Stimulated activated CD4-positive, alpha-beta T cell treated with anti-CD3 and anti-CD28 coated beads, Interleukin-15, amount 100 ng/mL, for 48 hours (primary cell): ENCODE data around the gene LMAN2.
A peak's percentile ranks its signal among the peaks of the same experiment; 100 is the strongest.
"Not testable (repeated sequence)": the region's sequence is repeated elsewhere in the genome, so short reads cannot be mapped to it uniquely, and the experiment has no call there.

ENCODE experiments used
- DNase-seq, 2 donors: peaks; one replicate each; pipeline ENCODE4 v3.0.0-alpha.2; 2020; ENCODE audit warnings: low read depth in 2 of 2

Gene LMAN2

DNA sequence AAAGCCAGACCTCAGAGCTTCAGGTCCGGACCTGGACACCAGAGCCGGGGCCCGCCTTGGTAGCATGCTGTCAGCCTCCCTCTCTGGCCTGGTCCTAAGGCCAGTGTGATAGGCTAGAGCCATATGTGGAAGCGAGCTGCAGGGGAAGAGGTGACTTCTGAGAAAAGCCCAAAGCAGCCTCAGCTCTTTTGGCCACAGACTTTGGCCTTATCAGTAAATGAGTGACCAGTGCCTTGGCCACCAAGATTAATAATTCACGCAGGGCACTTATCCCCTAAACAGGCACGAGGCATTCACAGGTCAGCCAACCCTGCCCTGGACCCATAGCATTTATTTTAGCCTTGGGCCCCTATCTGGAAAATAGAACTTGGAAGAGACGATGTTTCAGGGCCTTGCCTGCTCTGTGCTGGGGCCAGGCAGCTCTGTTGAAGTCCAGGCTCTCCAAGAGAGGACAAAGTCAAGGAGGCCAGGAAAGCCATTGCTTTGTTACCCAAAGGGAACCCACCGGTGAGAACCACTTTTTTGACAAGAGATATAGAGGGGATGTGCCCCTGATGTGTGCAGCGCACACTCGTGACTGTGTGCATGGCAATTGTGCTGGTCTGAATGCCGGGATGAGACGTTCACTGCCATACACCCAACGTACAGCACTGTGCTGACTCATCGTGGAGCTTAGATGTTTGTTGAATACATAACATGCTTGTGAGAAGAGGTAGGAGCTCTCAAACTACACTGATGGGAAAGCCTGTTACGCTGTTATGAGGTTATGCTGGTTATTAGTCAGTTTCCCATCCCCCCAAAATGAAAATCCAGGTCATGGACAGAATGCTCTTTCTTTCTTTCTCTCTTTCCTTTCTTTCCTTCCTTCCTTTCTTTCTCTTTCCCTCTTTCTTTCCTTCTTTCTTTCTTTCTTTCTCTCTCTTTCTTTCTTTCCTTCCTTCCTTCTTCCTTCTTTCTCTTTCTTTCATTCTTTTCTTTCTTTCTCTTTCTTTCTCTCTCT, 27.7 kb upstream of the LMAN2 start:
- peak in 1 of 2 donors; percentile 45 for DNase-seq

DNA sequence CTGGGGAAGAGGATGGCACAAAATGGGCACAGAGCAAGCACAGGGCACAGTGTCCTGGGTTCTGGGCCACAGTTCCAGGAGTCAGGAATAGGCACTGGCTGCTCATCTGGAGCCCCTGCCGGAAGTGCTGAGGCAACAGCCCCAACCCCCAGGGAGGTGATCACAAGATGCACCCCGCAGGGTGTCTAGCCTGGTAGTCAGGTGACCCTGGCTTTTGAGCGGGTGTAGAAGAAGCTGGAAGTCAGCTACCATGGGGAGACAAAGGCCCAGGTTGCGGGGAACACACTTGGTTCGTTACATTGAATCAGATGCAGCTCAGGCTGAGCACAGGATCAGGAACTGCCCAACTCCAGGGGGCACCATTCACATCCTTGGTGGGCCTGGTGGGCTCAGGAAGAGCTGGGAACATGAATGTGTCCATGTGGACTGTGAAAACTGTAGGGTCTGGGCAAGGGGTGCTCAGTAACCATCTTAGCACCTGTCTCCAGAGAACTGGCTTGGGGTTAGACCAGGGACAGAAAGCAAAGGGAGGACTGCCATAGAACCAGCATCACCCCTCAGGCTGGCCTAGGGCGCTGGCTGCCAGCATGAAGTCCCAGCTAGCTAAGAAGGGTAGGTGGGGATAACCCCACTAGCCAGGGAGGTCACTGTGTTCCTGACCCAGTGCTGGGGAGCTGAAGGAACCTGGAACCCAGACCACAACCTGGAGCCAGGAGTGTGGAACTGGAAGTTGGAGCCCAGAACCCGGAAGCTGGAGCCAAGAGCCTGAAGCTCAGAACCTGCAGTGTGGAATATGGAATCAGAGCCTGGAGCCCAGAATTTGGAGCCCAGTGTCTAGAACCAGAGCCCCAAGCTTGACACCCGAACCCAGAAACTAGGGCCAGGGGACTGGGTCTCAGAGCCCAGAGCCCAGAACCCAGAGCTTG, 26.6 kb upstream of the LMAN2 start:
- DNase-seq: no peak

DNA sequence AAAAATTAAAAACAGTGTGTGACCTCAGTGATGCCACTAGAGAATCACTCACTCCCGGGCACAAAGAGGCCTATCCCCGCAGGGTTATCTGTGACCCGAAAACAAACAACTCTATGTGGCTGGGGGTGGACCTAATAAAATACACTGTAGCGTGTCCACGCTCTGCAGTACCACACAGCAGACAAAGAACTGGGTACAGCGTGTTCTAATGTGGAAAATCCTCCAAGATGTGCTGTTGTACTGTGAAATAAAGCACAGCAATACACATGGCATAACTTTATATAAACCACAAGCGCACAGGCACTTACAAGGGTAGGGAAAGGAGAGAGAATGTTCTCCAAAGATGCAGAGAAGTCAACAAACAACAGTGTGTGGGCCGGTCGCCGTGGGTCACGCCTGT, 24.6 kb upstream of the LMAN2 start:
- no peak for DNase-seq

DNA sequence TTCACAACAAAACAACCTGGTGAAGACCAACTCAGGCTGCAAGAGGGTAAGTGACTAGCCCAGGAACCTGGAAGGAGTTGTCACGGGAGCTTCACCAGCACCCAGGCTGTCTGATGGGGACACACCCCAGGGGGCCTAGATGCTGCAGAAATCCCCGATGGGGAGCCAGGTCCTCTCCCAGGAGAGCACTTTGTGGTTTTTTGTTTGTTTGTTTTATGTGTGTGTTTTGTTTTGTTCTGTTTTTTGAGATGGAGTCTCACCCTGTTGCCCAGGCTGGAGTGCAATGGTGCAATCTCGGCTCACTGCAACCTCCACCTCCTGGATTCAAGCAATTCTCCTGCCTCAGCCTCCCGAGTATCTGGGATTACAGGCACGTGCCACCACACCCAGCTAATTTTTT, 24.0 kb upstream of the LMAN2 start:
- not testable (repeated sequence) for DNase-seq

DNA sequence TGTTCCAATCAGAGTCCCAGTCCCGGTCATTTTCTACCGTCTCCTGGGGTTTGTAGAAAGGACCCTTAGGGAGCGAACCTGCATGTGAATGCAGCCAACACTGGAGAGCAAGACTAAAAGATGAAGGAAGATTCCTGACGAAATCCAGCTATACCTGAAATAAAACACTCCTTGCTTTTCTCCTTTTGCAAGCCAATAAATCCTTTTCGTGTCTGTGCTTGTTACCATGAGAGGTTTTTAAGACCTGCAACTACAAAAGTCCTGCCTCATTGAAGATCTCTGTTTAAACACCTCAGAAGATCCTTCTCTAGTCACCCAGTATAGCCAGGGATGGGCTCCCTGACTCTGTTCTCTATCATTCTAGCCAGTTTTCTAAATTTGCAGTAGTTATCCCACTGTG, 22.7 kb upstream of the LMAN2 start:
- DNase-seq: no peak

DNA sequence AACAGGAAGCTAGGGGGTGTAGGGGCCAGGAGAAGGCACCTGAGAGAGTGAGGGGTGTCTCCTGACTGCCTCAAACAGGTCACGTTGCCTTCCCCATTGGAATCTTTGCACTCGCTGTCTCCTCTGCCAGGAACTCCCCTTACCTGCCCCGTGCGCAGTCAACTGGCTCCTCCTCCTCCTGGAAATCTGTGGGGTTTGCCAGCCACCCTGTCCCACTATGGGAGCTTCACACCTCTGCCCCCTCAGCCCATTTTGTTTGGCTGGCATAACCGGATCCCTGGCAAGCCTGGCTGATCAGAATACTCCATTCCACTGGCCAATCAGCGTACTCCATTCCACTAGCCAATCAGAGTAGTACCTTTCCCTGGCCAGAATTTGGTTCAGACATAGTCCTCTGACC, 22.3 kb upstream of the LMAN2 start:
- no peak for DNase-seq

DNA sequence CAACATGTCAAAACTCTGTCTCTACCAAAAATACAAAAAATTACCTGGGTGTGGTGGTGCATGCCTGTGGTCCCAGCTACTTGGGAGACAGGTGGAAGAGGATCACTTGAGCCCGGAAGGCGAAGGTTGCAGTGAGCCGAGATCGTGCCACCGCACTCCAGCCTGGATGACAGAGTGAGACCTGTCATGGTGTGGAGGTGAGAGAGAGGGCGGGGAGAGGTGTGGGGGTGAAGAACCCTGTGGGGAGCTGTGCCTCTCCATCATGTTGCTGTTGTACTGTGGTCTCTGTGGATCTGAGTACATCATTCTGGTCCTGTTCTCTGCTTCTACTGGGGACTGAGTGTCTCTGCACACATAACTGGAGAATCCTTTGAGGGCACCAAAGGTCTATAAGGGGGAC, 21.4 kb upstream of the LMAN2 start:
- DNase-seq: no peak

DNA sequence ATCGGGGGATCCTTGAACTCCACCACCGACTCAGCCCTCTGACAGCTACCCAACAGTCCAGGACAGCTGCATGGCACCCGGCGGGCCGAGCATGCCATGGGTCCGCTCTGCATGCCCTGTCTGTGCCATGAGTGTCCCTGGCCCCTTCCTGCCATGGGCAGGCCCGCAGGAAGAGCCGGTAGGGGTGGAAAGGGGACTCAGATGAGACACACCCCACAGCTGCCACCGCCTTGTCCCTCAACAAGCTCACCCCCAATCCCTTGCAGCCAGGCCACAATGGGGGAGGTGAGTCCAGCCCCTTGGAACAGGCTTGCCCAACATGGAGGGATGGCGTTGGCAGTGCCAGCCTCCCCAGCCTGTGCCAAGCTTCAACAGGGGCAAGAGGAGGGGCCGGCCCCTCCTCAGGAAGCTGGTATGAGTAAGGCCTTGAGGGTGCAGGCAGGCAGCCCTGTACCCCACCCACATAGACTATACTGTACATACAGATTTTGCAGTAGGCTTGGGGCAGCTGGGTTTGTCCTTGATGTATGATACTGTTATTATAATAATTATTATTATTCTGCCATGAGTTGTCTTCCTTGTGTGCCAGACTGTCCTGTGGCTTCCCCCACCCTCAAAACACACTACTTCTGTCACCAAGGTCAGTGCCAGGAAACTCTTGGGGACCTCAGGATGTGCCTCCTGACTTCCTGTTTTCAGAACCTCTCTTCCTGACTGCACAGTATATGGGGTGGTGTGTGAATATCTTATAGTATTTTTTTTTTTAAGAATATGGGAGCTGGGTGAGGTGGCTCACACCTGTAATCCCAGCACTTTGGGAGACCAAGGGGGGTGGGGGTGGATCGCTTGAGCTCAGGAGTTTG, 20.8 kb upstream of the LMAN2 start:
- no peak for DNase-seq

DNA sequence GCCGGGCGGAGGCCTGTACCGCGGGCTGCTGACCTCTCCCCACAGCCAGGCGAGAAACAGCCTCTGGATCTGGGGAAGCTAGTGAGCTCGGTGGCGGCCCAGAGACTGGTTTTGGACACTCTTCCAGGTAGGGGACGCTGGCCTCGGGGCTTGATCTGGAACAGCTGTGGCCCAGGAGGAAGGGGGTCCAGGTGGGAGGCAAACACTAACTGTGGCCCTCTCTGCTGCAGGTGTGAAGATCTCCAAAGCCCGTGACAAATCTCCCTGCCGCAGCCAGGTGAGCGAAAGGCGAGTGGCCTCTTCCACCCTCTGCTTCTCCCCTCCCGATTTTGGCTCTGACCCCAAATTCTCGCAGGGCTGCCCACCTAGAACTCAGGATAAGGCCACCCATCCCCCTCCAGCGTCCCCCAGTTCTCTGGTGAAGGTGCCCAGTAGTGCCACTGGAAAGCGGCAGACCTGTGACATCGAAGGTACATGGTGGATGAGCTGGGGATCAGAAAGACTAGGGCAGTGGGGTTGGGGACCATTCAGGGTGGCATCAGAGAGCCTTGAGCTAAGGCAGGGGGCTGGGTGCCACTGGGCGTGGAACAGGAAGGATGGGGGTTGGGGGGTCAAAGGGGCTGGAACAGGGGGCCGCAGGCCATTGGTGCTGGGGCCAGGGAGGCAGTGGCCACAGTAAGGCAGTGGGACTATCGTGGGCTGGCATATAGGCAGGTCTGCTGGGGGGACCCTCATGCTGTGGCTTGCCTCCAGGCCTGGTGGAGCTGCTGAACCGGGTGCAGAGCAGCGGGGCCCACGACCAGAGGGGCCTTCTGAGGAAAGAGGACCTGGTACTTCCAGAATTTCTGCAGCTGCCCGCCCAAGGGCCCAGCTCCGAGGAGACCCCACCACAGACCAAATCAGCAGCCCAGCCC, 19.9 kb upstream of the LMAN2 start:
- no peak for DNase-seq

DNA sequence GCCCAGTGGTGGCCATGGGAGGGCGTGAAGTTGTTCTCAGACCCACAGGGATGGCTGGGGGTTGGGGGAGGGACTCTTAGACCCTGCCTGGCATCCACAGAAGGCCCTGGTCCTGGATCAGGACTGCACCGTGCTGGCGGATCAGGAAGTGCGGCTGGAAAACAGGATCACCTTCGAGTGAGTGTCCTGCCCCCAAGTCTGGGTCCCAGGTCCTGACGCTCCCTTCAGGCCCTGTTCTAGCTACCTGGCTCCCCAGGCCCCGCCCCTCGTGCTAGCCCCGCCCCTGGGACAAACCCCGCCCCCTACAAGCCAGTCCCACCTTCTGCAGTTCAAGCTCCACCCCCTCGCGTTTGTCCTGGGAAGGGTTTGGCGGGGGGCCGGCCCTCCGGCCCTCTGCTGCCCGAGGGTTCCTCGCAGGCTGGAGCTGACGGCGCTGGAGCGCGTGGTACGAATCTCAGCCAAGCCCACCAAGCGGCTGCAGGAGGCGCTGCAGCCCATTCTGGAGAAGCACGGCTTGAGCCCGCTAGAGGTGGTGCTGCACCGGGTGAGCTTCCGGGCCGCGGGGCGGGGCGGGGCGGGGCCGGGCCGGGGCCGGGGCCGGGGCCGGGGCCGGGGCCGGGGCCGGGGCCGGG, 19.1 kb upstream of the LMAN2 start:
- DNase-seq: peak in 1 of 2 donors; percentile 48

DNA sequence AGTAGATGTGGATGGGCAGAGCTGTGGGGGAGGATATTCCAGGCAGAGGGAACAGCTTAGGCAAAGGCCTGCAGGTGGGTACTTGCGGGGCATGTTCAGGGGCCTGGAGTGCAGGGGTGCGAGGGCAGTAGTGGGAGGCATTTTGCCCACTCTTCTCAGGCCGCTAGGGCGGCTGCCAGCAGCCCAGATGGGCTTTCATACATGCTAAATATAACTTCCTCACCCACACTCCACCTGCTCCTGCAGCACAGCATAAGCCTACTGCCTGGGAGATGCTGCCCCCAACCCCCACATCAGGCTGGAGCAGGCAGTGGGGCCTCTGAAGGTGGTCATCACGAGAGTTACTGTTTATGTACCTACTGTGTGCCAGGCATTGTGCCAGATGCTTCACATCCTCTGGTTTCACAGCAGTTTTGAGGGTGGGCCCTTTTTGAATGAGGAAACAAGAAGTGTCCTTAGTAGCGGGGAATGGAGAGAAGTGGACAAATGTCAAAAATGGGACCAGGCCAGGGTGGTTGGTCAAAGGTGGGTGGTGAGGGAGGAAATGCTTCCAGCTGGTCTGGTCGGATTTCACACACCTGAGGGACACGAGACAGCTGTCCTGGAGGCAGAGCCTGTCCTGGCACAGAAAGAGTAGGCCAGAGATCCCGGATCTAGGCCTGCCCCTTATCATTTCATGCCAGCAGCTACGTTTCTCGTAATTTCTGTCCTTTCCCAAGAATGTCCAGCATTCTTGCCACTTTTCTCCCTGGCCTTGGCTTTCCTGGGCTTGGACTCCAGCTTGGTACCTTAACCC, 18.4 kb upstream of the LMAN2 start:
- no peak for DNase-seq

DNA sequence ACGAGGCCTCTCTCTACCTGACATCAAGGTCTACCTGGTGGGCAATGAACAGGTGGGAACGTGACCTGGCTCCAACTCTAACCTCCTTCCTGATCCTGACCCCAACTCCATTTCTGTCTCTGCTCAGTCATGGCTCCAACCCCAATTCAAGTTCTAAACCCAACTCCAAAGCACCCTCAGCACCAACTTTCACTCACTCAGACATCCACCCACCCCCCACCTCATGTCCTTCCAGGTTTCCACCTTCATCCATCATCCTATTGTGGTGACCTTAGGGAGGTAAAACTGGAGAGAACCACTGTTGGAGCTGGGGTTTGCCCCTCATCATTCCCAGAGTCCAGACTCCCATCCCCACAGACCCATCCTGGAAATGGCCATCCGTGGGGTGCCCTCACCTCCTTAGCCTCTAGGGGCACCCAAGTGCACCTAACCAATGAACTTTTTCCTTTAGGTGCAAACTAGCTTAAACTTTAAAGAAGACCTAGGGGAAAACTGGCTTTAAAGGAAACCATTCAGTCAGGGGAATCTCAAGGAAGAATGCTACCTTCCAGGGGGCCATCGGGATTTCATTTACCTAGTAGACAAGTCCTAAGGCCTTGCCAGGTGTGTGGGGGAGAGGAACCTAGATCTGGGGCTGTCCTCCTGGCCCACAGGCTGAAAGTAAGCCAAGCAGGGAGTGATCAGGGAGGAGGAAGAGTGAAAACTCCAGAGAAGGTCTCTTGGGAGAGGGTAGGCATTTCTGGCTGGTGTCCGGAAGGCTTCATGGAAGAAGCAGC, 17.6 kb upstream of the LMAN2 start:
- DNase-seq: no peak

DNA sequence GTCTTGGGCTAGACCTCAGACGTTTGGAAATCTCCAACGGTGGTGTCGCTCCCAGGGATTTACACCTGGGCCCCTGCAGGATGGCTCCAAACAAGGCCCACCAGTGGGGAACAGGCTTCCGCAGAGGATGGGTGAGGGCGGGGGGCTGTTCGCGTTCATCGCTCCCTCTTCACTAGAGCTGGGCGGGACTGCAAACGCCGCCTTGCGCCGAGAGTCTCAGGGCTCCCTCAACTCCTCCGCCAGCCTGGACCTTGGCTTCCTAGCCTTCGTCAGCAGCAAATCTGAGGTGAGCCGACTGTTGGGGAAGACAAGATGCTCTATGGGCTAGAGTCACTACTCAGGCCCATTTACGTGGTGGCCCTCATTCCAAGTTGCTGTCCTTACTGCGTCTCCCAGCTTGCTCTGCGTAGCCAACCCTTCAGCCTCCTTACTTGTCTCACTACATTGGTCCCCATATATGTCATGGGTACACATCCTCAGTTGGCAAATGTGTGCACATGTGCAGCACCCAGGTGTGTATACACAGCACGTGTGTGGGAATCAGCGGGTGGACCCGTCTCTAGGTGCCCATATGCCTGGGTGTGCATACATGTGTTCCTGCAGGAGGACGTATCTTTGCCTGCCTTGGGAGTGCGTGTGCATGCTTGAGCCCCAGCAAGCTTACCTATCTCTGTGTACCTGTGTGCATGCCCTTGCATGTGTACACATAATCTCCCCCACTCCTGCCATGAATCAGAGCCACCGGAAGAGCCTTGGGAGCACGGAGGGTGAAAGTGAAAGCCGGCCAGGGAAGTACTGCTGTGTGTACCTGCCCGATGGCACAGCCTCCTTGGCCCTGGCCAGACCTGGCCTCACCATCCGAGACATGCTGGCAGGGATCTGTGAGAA, 16.8 kb upstream of the LMAN2 start:
- DNase-seq: no peak

DNA sequence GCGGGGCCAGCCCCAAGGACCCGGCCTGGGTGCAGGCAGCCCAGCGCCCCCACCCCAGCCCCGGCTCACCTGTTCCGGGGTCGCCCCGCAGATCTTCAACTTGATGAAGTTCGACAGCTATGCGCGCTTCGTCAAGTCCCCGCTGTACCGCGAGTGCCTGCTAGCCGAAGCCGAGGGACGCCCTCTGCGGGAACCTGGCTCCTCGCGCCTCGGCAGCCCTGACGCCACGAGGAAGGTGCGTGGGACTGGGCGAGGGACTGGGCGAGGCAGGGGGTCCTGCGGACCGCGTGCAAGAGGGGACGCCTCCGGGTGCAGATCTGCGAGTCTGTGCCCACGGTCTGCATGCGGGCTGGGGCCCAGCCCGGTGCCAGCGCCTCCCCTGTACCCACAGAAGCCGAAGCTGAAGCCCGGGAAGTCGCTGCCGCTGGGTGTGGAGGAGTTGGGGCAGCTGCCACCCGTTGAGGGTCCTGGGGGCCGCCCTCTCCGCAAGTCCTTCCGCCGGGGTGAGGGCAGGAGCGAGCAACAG, 15.9 kb upstream of the LMAN2 start:
- DNase-seq: no peak

DNA sequence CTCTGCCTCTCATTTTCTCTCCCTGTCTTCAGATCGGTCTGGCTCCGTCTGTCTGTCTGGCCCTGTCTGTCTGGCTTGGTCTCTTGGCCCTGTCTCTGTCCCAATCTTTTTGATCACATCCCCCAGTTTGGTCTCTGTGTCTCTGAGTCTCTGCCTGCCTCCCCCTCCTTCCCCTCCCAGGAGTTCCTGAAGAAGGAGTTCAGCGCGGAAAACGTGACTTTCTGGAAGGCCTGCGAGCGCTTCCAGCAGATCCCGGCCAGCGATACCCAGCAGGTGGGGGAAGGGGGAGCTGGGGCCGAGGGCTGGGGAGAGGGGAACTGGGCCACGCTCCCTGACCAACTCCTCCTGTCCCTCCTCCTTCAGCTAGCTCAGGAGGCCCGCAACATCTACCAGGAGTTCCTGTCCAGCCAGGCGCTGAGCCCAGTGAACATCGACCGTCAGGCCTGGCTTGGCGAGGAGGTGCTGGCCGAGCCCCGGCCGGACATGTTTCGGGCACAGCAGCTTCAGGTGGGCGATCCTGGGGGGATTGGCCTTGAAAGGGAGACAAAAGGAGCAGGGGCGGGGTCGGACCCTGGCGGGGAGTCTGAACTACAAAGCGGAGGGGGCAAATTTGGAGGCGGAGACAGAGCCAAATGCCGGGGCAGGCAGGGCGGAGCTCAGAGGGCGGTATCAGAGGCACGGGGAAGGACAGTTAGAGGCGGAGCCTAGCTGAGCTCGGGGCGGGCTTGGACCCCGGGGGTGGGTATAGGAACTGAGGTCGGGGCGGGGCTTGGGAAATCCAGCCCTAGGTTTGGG, 15.3 kb upstream of the LMAN2 start:
- DNase-seq: no peak

DNA sequence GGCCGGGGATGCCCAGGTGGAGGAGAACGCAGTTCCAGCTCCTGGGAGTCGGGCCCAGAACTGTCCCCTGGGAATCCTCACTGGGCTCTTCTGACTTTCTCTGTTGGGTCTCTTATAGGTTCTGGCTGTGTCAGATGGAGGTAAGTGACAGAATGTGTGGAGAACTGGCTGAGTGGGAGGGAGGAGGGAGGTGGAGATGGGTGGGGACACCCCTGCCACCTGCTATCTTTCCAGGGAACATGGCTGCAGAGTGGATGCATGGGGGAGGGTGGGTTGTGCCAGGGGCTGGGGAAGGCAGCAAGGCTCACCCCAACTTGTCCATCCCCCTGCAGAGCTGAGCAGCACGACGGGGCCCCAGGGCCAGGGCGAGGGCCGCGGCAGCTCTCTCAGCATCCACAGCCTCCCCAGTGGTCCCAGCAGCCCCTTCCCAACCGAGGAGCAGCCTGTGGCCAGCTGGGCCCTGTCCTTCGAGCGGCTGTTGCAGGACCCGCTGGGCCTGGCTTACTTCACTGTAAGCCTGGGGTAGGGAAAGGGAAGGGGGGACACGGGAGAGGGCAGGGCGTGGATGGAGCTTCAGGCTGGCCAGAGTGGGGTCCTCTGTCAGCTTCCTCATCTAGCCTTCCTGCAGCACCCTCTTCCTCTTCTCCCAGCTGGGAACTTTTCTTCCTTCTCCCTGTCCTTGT, 14.5 kb upstream of the LMAN2 start:
- DNase-seq: no peak
